CMK (cell line): ENCODE results near the gene RASGRF1.

ENCODE experiments used
- DNase-seq: peaks from one replicate; pipeline ENCODE4 v3.0.0-alpha.2; 2010; ENCODE audit warnings: low read depth

RASGRF1 gene

GRCh38 chr15:78985859-78986475, 104.6 kb downstream of the RASGRF1 start:
- DNase-seq = no peak

DNA sequence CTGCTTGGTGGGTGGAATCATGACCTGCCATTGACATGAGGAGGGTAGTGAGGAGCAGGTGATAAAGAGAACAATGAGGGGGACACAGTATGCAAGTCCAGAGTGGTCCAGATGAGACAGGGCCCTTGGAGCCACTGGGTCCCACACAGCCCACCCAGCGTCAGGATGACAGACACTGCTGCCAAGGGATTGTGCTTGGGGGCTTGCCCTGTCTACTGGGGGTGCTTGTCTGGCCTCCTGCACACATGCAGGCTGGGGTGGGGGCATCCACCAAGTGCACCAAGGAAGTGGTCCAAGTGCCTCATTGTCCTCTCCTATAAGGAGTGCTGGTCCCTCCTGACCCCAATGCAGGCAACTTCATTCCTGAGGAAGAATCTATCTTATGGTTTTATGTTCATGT, 106.5 kb downstream of the RASGRF1 start:
- DNase-seq = no peak

DNA sequence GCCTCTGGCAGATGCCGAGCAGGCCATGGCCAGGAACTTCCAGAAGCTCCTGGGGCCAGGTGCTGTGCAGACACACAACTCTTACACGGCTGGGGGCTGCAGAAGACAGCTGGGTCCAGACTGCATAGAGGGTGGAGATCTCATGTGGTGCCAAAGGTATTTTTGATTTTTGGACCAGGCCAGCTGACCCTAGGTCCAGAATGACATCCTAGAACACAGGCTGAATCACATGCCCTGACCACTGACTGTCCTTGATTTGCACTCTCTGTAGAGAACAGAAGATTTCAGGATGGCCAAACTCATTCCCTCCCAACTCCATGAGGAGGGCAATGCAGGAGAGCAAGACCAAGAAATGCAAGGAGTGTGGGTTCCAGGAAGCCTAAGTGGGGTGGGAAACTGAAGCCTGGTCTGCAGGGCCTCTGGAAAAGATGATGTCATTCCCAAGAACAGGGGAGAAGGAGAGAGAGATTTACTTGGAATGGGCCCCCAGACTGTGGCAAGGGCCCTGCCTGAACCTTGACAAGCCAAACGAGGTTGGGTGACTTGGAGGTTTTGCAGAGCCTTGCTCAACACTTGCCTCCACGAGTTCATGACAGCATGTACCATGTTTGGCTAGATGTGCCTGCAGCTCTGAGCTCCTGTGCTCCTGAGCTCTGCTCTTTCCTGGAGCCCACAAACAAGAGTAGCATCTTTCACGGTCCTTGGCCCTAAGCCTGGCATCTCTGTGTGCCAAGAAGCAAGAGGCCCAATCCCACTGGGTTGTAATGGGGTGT, 107.2 kb downstream of the RASGRF1 start:
- no peak for DNase-seq

DNA sequence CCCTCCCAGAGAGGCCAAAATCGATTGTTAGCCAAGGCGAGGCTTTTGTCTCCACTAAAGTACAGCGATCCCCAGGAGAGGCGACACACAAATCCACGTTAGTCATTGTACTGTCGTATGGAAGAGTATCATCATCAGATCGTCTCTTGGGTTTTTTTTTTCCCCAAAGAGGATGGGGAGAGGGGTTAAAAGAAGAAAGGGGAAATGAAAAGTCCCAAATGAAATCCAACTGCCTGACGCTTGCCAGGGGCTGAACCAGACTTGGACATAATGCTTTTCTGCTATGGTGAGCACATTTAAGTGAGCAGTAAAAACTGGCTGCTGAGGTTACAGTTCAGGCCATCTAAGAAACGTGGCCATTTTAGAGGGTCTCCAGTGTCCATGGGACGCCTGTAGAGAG, 107.8 kb downstream of the RASGRF1 start:
- no peak for DNase-seq

DNA sequence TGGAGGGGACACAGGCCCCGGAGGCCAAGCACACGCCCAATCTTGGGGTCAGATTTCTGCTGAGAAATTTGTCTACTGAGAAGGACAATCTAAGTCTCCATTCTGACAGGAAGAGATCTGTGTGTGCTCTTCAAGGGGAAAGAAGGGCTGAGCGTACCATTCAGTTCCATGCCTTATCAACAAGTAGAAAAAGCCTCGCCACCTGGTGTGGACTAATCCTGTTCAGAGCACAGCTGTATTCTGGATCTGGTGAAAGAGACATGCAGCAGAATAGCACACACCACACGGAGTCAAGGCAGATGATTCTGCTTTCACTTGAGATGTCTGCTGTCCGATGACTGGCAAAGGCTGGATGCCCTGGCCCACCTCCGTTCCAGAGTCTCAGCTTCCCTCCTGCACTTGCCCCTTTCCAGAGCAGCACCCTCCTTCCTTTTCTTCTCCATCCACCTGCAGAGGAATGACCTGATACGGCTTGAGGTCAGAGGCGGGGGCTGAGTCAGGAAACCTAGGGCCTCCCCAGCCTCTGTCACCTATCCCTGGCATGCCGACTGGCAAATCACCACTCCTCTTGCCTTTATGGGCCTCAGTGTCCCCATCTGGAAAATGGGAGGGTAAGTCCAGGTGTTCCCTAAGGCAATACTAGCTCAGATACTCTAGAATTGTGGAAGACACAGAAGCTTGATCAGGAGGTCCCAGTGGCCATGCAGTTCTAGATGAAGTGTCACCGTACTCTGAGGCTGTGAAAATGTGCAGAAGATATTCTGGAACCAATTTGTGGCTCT, 108.9 kb downstream of the RASGRF1 start:
- peak; percentile 47 for DNase-seq

GRCh38 chr15:78979456-78980320, 110.9 kb downstream of the RASGRF1 start:
- no peak for DNase-seq

- DNase-seq = no peak
Measured at GRCh38 chr15:78978601-78979179, 111.9 kb downstream of the RASGRF1 start.

GRCh38 chr15:78977591-78978347, 112.8 kb downstream of the RASGRF1 start:
- DNase-seq = no peak

DNA sequence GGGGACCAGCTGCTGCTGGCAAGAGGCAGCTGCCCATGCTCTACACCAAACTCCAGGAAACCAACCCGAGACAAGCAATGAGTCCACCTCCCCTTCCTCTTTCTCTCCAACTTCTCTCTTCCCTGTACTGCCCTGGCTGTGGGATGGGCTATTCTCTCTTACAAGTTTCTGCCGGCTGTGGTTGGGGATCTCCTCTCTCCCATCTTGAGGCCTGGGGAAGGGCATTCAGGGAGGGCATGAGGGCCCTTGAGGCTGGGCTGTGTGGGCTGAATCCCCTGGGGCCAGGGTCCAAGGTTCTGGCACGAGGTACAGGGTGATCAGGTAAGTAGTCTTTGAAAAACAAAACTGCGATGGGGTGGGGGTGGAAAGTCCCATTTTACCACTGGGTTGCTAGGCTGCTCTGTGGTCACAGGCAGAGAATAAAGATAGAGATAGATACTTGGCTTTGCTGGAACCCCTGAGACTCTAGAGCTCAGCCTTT, 113.4 kb downstream of the RASGRF1 start:
- no peak for DNase-seq

DNA sequence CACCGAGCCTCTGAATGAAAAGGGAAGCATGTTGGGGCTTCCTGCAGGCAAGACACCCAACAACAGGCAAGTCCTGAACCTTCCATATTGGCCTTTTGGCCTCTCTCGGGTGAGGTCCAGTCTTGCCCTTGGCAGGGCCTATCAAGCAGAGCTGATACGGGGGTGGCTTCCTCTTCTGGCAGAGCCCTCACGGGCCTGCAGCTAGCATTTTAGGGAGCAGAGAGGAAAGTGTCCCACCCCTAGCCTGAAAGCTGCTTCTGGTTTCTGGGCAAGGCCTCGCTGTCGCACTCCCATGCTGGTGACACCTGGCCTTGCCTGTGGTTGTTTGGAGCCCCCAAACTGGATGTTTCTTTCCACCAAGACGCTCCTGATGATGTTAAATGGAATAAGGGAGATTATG, 113.9 kb downstream of the RASGRF1 start:
- DNase-seq = no peak

DNA sequence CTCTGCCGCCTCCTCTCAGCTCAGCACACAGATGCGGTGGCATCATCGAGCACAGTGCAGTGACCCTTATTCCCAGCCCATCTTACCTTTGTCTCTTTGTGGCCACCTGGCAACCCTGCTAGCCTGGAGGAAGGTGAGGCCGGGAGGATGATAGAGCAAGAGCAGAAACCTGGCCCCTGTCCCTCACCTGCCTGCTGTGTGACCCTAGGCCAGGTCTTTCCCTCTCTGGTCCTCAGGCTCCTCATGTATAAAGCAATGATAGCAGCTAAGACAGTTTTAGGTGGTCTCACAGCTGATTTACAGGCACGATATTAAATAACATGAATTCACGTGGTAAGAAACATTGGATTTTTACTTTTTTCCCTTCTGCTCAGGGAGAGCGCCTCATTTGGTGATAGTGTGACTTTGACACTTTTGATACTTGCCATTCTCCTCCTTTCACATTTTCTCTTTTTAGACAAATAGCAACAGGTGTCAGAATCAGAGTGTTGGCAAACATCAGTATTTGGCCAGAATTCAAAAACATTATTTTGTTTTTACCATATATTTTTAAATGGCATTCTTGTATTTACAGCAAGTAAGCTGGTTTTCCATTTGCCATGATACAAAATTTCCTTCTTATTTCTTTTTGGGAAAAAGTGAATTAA, 116.2 kb downstream of the RASGRF1 start:
- no peak for DNase-seq

GRCh38 chr15:78969687-78970349, 120.8 kb downstream of the RASGRF1 start:
- no peak for DNase-seq

- no peak for DNase-seq
Measured at GRCh38 chr15:78968539-78969271, 121.9 kb downstream of the RASGRF1 start.

DNA sequence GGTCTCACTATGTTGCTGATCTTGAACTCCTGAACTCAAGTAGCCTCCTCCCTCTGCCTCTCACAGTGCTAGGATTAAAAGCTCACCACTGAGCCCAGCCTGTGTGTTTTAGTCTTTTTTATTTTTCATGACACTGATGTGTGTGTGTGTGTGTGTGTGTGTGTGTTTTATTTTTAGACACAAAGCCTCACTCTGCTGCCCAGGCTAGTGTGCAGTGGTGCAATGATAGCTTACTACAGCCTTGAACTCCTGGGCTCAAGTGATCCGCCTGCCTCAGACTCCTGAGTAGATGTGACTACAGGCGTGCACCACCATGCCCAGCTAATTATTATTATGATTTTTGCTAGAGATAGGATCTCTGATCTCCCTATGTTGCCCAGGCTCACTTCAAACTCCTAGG, 122.5 kb downstream of the RASGRF1 start:
- no peak for DNase-seq

DNA sequence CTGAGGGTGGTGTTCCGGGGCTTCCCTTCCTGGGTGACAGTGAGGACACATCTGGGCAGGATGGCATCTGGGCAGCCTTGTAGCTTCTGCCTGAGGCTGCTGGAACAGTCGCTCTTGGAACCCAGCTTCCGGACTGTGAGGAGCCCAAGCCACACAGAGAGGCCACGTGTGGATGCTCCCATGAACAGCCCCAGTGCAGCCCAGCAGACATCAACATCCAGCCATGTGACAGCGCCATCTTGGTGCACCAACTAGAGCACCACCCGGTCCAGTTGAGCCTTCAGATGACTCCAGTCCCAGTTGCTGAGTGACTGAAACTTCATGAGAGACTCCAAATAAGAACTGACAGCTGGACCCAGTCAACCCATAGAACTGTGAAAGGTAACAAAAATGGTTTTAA, 130.3 kb downstream of the RASGRF1 start:
- no peak for DNase-seq

- DNase-seq = no peak
Measured at GRCh38 chr15:78959360-78959759, 131.2 kb downstream of the RASGRF1 start.

DNA sequence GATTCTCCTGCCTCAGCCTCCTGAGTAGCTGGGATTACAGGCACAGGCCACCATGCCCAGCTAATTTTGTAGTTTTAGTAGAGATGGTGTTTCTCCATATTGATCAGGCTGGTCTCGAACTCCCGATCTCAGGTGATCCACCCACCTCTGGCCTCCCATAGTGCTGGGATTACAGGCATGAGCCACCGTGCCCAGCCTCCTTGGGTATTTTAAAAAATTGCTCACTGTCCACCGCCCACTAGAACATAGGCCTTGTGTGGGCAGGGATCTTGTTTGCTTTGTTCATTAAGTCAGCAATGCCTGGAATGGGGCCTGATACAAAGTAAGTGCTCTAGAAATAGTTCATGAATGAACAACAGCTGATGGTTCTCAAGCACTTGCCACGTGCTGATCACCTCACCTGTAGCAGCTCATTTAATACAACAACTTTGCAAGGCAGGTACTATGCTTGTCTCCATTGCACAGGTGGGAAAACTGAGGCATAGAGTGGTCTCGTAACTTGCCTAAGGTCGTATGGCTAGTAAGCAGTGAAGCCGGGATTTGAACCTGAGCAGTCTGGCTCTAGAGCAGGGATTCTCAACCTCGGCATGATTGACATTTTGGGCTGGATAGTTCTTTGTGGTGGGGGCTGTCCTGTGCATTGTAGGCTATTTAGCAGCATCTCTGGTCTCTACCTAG, 133.0 kb downstream of the RASGRF1 start:
- DNase-seq = no peak

DNA sequence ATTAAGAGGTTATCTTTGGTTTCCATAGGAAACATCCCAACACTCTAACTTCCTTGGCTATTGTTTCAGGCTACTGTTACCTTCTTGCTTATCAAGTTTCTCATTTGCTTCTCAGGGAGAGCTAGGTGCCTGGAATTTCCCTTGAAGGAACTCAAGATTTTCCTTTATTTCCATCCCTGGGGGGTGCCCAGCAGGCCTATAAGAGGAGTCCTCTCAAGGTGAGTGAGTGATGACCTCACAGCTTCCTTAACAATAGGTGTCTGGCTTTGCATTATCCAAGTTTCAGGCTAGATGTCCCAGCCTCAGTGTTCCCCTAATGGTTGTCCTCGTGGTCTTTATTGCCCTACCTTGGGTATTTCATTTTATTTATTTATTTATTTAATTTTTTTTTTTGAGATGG, 133.6 kb downstream of the RASGRF1 start:
- DNase-seq = no peak
